ENCODE results near the gene FAM89A.

DNA sequence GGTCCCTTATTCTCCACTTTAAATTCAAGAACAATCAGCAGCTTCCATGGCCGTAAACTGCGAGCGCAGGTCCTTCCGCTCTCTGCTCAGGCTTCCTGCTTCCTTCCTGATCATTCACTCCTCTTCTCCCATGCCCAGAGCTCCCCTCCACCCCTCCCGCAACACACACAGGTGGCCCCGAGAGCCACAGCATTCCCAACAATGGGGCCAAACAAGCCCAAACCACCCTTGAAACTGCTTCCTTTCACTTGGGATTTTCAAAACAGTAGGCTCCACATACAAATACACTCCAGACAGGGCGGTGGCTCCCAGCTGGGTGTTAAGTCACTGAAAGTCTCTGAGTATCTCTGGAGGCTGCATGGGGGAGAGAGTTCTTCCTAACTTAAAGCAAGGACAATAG is 11.4 kb downstream of the FAM89A start:
- TF ChIP-seq CTCF (conservative IDR thresholded peaks at IDR 0.05; ENCODE audit: low read length): no peak
- TF ChIP-seq EZH2phosphoT487 (IDR thresholded peaks at IDR 0.05; ENCODE audit: borderline replicate concordance): no peak
